Neuron (in vitro differentiated cells): ENCODE results near the gene L1CAM.

ENCODE experiments used
- H2AFZ ChIP-seq: one replicate; pipeline ENCODE4 v1.6.1; 2013; ENCODE audit warnings: low read depth, mild to moderate bottlenecking, inconsistent platforms, low read length, moderate library complexity
- H3K27me3 ChIP-seq: one replicate; pipeline ENCODE4 v1.6.1; 2013; ENCODE audit warnings: low read length; ENCODE audit not compliant: insufficient read depth
- H3K36me3 ChIP-seq: one replicate; pipeline ENCODE4 v1.6.1; 2013; ENCODE audit warnings: low read length; ENCODE audit not compliant: insufficient read depth
- H3K4me1 ChIP-seq: one replicate; pipeline ENCODE4 v1.6.1; 2013; ENCODE audit warnings: low read length; ENCODE audit not compliant: insufficient read depth
- H3K4me3 ChIP-seq: 2 replicates; pipeline ENCODE4 v1.5.1; 2013; ENCODE audit warnings: mild to moderate bottlenecking, low read length, moderate library complexity
- H3K9me3 ChIP-seq: one replicate; pipeline ENCODE4 v1.6.1; 2013; ENCODE audit warnings: low read length

The L1CAM gene, protein sequence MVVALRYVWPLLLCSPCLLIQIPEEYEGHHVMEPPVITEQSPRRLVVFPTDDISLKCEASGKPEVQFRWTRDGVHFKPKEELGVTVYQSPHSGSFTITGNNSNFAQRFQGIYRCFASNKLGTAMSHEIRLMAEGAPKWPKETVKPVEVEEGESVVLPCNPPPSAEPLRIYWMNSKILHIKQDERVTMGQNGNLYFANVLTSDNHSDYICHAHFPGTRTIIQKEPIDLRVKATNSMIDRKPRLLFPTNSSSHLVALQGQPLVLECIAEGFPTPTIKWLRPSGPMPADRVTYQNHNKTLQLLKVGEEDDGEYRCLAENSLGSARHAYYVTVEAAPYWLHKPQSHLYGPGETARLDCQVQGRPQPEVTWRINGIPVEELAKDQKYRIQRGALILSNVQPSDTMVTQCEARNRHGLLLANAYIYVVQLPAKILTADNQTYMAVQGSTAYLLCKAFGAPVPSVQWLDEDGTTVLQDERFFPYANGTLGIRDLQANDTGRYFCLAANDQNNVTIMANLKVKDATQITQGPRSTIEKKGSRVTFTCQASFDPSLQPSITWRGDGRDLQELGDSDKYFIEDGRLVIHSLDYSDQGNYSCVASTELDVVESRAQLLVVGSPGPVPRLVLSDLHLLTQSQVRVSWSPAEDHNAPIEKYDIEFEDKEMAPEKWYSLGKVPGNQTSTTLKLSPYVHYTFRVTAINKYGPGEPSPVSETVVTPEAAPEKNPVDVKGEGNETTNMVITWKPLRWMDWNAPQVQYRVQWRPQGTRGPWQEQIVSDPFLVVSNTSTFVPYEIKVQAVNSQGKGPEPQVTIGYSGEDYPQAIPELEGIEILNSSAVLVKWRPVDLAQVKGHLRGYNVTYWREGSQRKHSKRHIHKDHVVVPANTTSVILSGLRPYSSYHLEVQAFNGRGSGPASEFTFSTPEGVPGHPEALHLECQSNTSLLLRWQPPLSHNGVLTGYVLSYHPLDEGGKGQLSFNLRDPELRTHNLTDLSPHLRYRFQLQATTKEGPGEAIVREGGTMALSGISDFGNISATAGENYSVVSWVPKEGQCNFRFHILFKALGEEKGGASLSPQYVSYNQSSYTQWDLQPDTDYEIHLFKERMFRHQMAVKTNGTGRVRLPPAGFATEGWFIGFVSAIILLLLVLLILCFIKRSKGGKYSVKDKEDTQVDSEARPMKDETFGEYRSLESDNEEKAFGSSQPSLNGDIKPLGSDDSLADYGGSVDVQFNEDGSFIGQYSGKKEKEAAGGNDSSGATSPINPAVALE

DNA sequence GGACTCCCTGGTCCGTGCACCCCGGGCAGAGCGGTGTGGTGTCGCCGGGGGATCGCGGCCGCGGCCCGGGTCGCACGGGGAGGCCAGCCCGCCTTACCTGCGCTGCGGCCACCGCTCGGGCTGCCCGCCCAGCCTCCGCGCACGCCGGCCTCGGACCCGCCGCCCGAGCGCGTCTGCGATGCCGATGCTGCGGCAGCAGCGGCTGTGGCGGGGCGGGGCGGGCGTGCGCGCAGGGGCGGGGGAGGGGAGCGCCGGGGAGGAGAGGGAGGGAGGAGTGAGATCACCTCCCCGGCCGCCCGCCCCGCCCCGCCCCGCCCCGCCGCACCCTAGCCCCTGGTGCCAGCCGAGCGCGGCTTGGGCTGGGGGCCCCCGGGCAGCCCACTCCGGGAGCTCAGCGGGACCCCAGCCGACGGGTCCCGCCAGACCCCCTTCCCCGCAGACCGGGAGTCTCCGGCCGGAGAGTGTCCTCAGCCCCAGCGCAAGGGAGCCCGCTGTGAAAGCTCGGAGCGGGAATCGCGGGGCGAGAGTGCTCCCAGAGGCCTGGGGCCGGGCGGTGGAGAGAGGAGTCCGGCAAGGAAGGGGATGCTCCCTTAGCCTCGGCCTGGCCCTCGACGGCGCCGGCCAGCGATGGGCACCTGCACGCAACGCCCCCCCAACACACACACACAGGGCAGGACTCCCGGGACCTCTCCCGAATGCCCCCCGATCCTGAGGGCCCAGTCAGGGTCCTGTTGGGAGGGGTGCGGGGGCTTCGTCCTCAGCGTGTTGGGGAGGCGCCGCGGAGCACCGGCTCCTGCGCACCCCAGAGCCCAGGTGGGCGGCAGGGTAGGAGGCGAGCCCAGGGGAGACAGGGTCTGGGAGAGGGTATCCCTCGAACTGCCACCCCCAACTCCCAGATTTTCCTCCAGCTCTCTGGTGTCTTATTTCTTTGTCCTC lies at the start of gene L1CAM:
TSS of gene L1CAM (minus strand) at position 206 of the 936 bp plus-strand sequence. CDS start 10,337 bp downstream, outside the sequence.
- peaks cover 45% of the 10 kb centered on the region for H3K4me1 ChIP-seq
- no peak within 1 kb of the TSS for H2AFZ ChIP-seq
- peak within 1 kb of the TSS; percentile 50 for H3K4me3 ChIP-seq
- no peaks in the 10 kb centered on the region for H3K36me3 ChIP-seq
- H3K9me3 ChIP-seq: no peaks in the 10 kb centered on the region
- H3K27me3 ChIP-seq: peaks cover 17% of the 10 kb centered on the region

DNA sequence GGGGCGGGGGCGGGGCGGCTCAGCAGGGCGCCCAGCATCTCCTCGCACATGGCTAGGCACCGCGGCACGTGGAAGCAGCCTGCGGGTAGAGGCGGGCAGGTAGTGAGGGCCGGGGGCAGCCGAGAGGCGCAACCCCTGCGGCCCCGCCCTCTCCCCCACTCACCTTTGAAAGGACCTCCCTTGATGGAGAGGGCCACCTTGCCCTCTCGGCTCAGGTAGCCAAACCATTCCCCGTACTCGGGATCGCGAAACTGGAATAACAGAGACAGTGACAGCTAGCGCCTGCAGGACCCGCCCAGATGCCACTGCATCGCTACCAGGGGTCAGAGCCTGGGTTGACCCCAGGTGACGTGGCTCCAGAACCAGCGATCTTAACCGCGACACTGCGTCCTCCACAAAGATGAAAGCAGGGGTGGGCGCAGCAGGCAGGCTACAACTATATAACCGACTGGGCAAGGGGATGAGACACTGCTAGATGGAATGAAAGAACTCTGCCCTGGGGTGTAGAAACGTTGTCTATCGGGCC lies 49.4 kb upstream of the L1CAM start:
- Histone ChIP-seq H3K36me3 (peaks cover 9% of the 10 kb centered on the region), H3K27me3 (peaks cover 9% of the 10 kb centered on the region), H3K4me1 (peaks cover 5% of the 10 kb centered on the region), H2AFZ (no peak overlapping the region), H3K4me3 (no peak overlapping the region), H3K9me3 (no peaks in the 10 kb centered on the region)

DNA sequence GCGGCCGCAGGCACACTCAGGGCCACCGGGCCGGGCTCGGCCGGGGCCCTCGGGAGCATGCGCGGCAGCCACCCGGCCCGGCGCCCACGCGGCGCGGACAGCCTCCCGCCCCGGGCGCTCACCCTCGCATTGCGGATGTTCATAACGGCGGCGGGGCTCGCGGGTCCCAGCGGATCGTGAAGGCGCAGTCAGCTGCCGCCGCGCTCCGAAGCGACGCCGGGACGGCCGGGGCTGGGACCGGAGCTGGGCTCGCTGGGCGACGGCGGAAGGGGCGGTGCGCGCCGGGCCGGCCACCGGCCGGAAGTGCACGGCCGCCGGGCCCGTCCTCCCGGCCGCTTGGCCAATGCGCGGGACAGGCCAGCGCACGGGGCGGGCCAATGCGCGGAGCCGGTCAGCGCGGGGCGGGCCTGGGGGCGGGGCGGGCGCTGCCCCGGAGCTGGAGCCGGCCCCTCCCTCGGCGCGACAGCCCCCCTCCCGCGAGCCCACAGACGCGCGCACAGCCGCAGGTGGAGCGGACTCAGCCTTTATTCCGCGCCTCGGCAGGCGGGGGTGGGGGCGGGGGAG lies 48.9 kb upstream of the L1CAM start, which contains the start of gene NAA10:
TSS of gene NAA10 (minus strand) at position 276 of the 564 bp plus-strand sequence. CDS start at position 143, 133 bp downstream.
- H3K4me1 ChIP-seq: peaks cover 5% of the 10 kb centered on the region
- no peak within 1 kb of the TSS for H2AFZ ChIP-seq
- no peaks in the 10 kb centered on the region for H3K9me3 ChIP-seq
- H3K27me3 ChIP-seq: peaks cover 15% of the 10 kb centered on the region
- H3K4me3 ChIP-seq: peak within 1 kb of the TSS; percentile 54
- peaks cover 9% of the 10 kb centered on the region for H3K36me3 ChIP-seq

DNA sequence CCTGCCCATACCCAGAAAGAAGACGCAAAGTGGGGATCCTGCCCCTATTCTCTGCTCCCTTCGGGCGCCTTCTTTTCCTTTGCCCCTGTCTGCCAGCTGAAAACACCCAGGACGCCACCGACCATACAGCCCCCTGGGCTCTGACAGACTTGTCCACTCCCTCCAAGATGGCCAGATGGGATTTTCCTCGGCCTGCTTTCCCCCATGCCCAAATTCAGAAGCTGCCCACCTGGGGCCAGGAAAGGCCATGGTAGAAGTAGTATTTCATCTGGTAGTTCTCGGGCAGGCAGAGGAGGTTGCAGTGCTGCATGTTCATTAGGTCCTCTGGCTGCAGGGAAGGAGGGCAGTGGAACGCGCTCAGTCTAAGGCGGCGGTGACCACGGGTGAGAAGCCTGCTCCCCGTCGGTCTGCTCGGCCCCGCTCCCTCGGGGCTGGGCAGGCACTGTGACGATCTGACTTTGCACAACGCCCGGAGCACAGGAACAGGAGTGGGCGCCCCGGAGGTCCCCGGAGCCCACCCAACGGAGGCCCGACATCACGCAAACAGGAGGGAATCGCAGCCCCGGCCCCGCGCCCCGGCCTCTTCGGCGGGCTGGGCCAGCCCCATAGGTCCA lies 48.3 kb upstream of the L1CAM start:
- H3K4me1 ChIP-seq: peaks cover 5% of the 10 kb centered on the region
- H3K36me3 ChIP-seq: peaks cover 9% of the 10 kb centered on the region
- peak overlapping the region; percentile 54 for H3K4me3 ChIP-seq
- no peak overlapping the region for H2AFZ ChIP-seq
- peaks cover 17% of the 10 kb centered on the region for H3K27me3 ChIP-seq
- H3K9me3 ChIP-seq: no peaks in the 10 kb centered on the region

DNA sequence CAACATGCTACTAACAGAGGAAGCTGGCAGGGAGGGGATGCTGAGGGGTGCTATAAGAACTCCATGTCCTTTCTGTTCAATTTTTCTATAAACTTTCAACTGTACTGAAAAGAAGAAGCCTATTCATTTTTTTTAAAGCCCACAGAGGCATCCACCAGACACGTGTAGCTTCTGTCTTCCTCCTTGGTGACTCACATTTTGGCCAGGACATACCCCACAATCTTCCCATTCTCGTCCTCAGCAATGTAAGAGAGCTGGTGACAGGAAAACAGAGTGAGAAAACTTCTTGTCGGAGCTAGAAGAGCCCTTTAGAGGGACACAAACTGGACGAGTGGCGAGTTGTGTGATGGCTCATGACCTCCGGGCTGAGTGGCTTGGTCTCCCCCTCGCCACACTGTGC lies 47.8 kb upstream of the L1CAM start:
- H3K36me3 ChIP-seq: peaks cover 9% of the 10 kb centered on the region
- peaks cover 7% of the 10 kb centered on the region for H3K4me1 ChIP-seq
- peaks cover 17% of the 10 kb centered on the region for H3K27me3 ChIP-seq
- H3K4me3 ChIP-seq: peak overlapping the region; percentile 54
- H2AFZ ChIP-seq: no peak overlapping the region
- H3K9me3 ChIP-seq: no peaks in the 10 kb centered on the region

DNA sequence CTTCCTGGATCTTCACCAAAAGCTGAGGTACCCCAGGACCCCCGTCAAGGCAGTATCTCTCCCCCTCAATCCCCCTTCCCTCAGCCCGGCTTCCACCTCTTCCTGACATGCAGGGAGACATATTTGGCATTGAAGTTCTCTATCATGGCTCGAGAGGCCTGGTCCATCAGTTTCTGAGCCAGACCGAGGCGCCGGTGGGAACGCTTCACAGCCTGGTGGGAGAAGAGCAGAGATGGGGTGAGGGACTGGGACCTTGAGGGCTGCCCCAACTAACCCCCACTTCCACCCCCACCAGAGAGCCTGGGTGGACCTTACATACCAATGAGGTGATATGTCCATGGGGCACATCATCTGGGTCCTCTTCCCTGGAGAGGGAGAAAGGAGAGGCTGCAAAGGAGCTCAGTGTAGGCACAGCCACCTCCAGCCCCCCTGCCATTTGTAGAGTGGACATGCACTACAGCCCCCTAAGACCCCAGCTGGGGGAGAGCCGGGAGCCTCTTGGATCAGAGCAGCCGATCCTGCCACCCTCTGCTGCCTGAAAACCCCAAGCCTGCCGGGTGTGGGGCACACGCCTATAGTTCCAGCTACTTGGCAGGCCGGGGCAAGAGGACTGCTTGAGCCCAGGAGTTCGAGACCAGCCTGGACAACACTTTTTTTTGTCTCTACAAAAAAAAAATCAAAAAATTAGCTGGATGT lies 46.4 kb upstream of the L1CAM start:
- Histone ChIP-seq H2AFZ (no peak overlapping the region), H3K4me1 (peaks cover 8% of the 10 kb centered on the region), H3K27me3 (peaks cover 17% of the 10 kb centered on the region), H3K36me3 (peaks cover 9% of the 10 kb centered on the region), H3K4me3 (no peak overlapping the region), H3K9me3 (no peaks in the 10 kb centered on the region)

DNA sequence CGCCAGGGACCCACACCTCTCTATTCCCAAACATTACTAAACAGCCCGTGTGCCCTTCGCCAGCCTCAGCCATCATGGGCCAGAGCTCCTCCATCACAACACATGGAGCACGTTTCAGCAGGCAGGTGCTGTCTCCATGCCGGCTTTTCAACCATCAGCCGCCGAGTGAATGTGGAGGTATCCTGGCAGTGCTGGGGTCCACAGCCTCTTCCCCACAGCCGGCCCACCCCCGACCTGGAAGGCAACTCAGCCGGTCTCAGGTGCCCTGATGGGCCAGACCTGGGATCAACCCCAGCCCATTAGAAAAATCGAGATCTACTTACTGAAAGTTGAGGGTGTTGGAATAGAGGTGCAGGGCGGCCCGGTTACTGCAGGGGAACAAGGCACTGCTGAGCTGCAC lies 45.8 kb upstream of the L1CAM start:
- peaks cover 17% of the 10 kb centered on the region for H3K27me3 ChIP-seq
- H3K4me1 ChIP-seq: peaks cover 12% of the 10 kb centered on the region
- H3K4me3 ChIP-seq: no peak overlapping the region
- no peaks in the 10 kb centered on the region for H3K9me3 ChIP-seq
- peaks cover 9% of the 10 kb centered on the region for H3K36me3 ChIP-seq
- no peak overlapping the region for H2AFZ ChIP-seq

DNA sequence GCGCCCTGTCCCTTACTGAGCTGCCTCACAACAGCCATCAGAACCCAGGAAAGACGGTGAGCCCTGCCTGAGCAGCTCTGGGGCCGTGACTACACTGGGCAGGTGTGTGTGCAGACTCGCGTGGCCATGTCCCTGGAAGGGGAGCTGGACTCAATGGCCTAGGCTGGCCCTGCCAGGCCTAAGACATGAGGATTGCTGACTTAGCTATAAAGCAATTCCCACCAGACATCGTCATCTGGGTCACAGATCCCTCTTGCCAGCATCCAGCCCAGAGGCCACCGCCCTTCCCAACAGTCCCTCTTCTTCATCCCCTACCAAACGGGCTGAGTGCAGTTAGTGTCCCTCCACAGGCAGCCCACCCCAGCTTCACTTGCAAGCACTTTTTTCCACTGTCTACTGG lies 45.2 kb upstream of the L1CAM start:
- peaks cover 15% of the 10 kb centered on the region for H3K4me1 ChIP-seq
- H2AFZ ChIP-seq: no peak overlapping the region
- no peaks in the 10 kb centered on the region for H3K9me3 ChIP-seq
- H3K36me3 ChIP-seq: peaks cover 9% of the 10 kb centered on the region
- H3K4me3 ChIP-seq: no peak overlapping the region
- H3K27me3 ChIP-seq: peaks cover 14% of the 10 kb centered on the region

DNA sequence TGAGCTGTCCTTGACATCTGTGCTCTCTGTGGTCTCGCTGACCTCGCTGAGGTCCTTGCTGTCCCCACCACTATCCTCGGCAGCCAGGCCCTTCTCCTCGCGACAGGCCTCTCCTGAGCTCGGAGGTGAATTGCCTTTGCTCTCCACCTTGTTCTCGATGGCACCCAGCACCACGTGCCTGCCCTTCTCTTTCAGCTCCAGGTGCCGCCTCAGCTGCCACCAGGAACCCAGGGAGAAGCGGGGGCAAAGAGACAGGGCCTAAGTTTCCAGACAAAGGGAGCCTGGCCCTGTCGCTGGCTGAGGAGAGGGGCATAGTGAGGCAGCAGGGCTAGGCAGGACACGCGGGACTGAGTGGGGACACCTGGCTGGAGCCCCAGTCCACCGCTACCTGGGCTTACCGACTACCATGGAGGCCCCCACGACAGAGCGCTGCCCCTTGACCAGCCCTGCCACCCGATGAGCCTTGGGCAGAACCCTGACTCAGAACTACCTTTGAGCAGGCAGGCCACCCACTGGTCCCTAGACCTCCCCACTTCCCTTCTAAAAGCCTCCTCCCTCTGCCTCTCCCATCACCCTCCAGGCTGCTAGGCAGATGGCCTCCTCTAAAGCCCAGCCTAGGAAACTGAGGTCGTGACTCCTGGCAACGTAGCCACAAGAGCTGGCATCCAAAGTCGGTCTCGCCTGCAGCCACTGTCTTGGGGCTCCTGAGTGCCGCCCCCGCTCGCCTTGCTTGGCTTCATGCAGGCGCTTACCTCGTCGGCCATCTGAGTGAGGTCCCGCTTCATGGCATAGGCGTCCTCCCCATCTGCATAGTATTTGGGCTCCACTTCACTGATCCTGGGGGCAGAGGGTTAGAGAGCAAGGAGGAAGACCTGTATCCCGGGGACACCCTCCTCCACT lies 44.3 kb upstream of the L1CAM start:
- Histone ChIP-seq H3K27me3 (peaks cover 16% of the 10 kb centered on the region), H3K4me1 (peaks cover 15% of the 10 kb centered on the region), H3K4me3 (no peak overlapping the region), H3K36me3 (peaks cover 9% of the 10 kb centered on the region), H3K9me3 (no peaks in the 10 kb centered on the region), H2AFZ (no peak overlapping the region)

DNA sequence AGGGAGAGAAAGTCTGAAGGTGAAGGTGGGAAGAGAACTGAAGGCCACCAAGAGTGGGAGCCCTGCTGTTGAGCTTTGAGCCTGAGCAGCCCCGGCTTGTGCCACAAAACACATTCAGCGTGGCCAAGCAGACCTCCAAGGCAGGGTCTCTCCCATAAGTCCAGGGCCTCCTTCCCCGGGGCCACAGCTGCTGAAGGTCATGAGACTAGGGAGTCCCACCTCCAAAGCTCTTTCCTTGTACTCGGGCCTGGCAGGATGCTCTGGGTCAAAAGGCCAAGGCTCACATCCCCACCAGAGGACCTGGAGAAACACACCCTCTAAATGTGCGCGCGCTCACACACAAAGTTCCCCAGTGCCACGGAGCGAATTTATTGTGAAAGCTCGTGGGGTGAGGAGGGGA lies 43.6 kb upstream of the L1CAM start:
- Histone ChIP-seq H2AFZ (no peak overlapping the region), H3K36me3 (peaks cover 9% of the 10 kb centered on the region), H3K27me3 (peaks cover 16% of the 10 kb centered on the region), H3K4me1 (peaks cover 15% of the 10 kb centered on the region), H3K4me3 (no peak overlapping the region), H3K9me3 (no peaks in the 10 kb centered on the region)
